ENCODE measurements around the gene NIPBL.

DNA sequence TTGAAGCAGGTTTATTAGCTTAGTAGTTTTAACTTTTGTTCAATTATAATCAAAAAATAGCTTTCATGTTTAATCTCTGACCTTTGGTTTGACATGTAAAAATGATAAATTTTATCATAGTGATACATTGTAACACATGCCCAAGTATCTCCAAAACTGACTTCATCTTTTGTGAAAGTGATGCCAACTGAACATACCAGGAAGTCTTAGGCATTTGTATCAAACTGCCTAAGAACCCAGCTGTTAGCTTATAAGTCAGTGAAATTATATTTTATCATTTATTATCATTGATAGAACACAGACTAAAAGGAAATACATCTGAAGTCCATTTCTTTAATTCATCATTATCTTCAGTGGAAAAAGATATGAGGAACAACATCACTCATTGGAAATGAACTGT, 39.1 kb downstream of the NIPBL start:
- TF ChIP-seq, protein P1, sequence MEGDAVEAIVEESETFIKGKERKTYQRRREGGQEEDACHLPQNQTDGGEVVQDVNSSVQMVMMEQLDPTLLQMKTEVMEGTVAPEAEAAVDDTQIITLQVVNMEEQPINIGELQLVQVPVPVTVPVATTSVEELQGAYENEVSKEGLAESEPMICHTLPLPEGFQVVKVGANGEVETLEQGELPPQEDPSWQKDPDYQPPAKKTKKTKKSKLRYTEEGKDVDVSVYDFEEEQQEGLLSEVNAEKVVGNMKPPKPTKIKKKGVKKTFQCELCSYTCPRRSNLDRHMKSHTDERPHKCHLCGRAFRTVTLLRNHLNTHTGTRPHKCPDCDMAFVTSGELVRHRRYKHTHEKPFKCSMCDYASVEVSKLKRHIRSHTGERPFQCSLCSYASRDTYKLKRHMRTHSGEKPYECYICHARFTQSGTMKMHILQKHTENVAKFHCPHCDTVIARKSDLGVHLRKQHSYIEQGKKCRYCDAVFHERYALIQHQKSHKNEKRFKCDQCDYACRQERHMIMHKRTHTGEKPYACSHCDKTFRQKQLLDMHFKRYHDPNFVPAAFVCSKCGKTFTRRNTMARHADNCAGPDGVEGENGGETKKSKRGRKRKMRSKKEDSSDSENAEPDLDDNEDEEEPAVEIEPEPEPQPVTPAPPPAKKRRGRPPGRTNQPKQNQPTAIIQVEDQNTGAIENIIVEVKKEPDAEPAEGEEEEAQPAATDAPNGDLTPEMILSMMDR (IDR thresholded peaks at IDR 0.05), result no peak
- no peak for TF ChIP-seq EZH2 (IDR thresholded peaks at IDR 0.05)
